Lower lobe of right lung (tissue), 2 donors: ENCODE data around the gene ZBTB44. TPM values are rescaled to one million over a fixed set of nuclear protein-coding genes. Genes with fewer than 3 reads are reported as not detected.

ENCODE experiments used
- ATAC-seq, 2 donors: fragments of 200-7000 bp; cut with Tn5 transposase; one replicate each; pipeline ENCODE4 v1.9.1; 2020 to 2022; ENCODE audit warnings: mild to moderate bottlenecking in 2 of 2, moderate library complexity in 2 of 2
- DNase-seq: peaks from one replicate; pipeline ENCODE4 v3.0.0-alpha.2; 2020
- H3K27ac ChIP-seq: fragments of 200-600 bp; one replicate; pipeline ENCODE4 v1.8.0; 2022
- H3K27me3 ChIP-seq: fragments of 200-600 bp; one replicate; pipeline ENCODE4 v1.8.0; 2022; ENCODE audit warnings: low read depth
- H3K36me3 ChIP-seq: fragments of 200-600 bp; one replicate; pipeline ENCODE4 v1.8.0; 2022; ENCODE audit warnings: mild to moderate bottlenecking
- H3K4me1 ChIP-seq: fragments of 200-600 bp; one replicate; pipeline ENCODE4 v1.8.0; 2022
- H3K4me3 ChIP-seq: fragments of 200-600 bp; one replicate; pipeline ENCODE4 v1.8.0; 2022; ENCODE audit warnings: mild to moderate bottlenecking
- H3K9me3 ChIP-seq: fragments of 200-600 bp; one replicate; pipeline ENCODE4 v1.8.0; 2022
- intact Hi-C: fragments of 100-400 bp; cut with DNase I; formaldehyde crosslinking; loops from one replicate; pipeline ENCODE4 v1.11.0; 2022
- total RNA-seq: library from RNA; stranded (reverse); fragmentation: NEBNext Ultra II Directional; extraction: Animal tissue kit (Norgen Biotek cat#: 25700); gene quantifications from one replicate; pipeline ENCODE4 v1.2.1, GENCODE V29; 2021
- TF ChIP-seq, protein P1 (sequence below): fragments of 200-600 bp; IDR thresholded peaks from one replicate; pipeline ENCODE4 v1.8.0; 2022; ENCODE audit warnings: antibody characterized with exemption, mild to moderate bottlenecking
- donor health status: DM: no; HTN: yes; CAD: no; lungs with severe emphysema.

Gene ZBTB44
- total RNA-seq, 1 donor from 2014 or later = 59.8 TPM

DNA sequence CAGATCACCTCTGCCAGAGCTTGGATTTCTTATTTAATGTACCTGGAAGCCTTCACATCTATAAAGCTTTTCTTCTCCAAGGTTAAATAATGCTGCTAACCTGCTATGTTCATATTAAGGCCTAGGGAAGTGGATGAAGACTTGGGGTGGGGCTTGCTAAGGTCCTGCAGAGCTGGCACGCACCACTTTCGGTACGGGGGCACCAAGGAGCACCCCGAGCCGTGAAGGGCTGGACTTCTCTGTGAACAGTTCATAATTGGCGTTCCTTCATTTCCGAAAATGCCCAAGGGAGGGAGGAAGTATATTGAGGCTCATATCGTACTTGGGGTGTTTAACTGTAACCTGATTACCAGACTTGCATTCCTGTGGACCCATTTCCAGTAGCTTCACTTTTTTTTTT lies 95.6 kb downstream of the ZBTB44 start:
- no peak overlapping the region for H3K4me3 ChIP-seq
- no peak for ATAC-seq
- intact Hi-C loops = no loop called here
- no peaks in the 10 kb centered on the region for H3K27me3 ChIP-seq
- TF ChIP-seq, protein P1, sequence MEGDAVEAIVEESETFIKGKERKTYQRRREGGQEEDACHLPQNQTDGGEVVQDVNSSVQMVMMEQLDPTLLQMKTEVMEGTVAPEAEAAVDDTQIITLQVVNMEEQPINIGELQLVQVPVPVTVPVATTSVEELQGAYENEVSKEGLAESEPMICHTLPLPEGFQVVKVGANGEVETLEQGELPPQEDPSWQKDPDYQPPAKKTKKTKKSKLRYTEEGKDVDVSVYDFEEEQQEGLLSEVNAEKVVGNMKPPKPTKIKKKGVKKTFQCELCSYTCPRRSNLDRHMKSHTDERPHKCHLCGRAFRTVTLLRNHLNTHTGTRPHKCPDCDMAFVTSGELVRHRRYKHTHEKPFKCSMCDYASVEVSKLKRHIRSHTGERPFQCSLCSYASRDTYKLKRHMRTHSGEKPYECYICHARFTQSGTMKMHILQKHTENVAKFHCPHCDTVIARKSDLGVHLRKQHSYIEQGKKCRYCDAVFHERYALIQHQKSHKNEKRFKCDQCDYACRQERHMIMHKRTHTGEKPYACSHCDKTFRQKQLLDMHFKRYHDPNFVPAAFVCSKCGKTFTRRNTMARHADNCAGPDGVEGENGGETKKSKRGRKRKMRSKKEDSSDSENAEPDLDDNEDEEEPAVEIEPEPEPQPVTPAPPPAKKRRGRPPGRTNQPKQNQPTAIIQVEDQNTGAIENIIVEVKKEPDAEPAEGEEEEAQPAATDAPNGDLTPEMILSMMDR = no peak
- H3K36me3 ChIP-seq = no peaks in the 10 kb centered on the region
- no peak overlapping the region for H3K27ac ChIP-seq
- no peaks in the 10 kb centered on the region for H3K4me1 ChIP-seq
- no peak for DNase-seq
- H3K9me3 ChIP-seq = no peaks in the 10 kb centered on the region

DNA sequence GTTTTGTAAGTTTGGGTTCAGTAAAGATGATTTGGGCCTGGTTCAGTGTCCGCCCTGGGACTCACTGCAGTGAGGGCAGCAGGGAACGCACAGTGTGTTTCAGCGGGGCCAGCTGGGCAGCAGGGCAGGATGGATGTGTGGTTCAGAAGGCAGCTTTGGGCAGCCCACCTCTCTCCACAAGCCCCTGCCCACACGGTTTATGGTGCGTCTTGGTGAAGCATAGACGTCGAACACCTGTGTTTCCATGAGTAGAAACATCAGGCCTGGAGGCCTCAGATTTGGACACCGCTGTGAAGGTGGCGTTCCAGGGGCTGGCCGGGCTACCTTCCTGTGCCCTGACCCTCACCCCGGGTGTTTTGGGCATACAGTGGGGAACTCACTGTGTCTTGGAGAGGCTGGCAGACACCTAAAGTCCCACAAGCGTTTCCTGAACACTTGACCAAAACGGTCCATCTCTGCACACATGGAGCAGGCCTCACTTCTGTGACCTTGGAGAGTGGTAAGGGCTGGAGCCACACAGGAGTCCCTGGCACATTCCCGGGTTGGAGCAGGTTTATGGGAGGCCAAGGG lies 96.1 kb downstream of the ZBTB44 start:
- TF ChIP-seq, protein P1 = no peak
- ATAC-seq (no peak), DNase-seq (peak; percentile 28)
- H3K4me3 ChIP-seq = no peak overlapping the region
- H3K27me3 ChIP-seq = no peaks in the 10 kb centered on the region
- H3K9me3 ChIP-seq = no peaks in the 10 kb centered on the region
- H3K4me1 ChIP-seq = no peaks in the 10 kb centered on the region
- H3K27ac ChIP-seq = no peak overlapping the region
- intact Hi-C loops = no loop called here
- no peaks in the 10 kb centered on the region for H3K36me3 ChIP-seq

DNA sequence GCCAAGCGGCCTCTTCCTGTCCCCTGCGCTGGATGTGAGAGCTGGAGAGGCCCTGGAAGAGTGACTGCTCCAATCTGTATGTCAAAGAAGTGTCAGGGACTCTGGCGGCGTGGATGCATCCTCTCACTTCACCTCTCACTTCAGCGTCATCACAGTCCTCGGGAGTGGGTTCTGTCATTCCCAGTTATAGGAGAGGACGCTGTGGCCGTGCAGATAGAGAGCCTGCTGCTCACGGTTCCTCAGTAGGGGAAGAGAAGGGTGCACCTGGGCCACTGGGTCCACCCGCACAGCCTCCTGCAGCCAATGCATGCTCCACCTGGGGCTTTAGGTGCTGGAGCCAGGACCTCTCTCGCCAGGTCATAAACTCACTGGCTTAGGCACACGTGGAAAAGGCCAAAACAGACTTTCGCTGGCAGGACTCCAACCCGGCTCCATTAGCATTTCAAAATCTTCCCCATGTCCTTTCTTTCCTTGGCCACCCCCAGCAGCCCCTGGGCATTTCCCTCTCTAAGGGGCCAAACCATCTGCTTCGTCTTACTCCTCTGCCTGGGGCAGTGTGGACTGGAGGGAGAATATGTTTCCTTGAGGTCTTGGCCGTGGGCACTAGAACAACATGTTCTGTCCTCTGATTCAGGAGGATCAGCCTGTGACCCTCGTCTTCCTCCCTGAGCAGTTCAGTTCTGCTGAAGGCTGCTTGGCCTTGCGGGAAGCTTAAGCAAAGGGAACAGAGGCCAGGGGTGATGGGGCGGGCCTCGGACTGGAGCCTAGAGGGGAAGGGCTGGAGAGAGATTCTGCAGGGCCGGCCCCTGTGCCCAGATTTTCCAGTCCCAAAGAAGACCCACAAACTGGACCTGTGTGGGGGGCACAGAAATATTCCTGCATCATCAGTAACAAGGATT lies 97.3 kb downstream of the ZBTB44 start:
- intact Hi-C loops = no loop called here
- Histone ChIP-seq H3K4me1 (peaks cover 9% of the 10 kb centered on the region), H3K9me3 (no peaks in the 10 kb centered on the region), H3K27me3 (no peaks in the 10 kb centered on the region), H3K27ac (no peak overlapping the region), H3K4me3 (no peak overlapping the region), H3K36me3 (no peaks in the 10 kb centered on the region)
- TF ChIP-seq, protein P1 = no peak
- ATAC-seq = no peak
- peak; percentile 28 for DNase-seq

DNA sequence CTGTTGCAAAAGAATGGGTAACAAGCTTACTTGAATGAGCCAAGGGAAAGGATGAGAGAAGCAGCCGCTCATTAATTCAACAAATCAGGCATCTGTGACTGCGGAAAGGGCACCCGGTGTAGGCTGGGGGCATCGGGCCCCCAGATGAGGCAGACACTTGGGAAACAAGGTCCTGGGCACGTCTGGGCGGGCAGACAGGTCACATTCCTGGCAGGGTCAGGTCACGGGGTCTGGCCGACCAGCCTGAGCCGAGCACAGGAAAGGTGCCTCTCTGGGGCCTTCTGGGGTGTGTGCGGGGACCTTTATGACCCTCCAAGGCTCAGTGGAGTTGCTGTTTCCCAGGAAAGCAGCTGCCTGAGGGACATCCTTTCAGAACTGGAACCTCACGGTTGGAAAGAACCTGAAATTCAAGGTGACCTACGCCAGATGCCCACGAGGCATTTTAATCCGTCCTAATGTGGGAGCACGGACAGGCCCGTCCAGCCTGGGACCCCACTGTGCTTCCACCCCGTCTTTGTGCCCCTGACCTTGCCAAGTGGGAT lies 98.1 kb downstream of the ZBTB44 start:
- no peak for ATAC-seq
- TF ChIP-seq, protein P1 = no peak
- intact Hi-C loops = no loop called here
- peak; percentile 37 for DNase-seq
- Histone ChIP-seq H3K27me3 (no peaks in the 10 kb centered on the region), H3K4me3 (no peak overlapping the region), H3K4me1 (peaks cover 9% of the 10 kb centered on the region), H3K36me3 (no peaks in the 10 kb centered on the region), H3K9me3 (no peaks in the 10 kb centered on the region), H3K27ac (no peak overlapping the region)

DNA sequence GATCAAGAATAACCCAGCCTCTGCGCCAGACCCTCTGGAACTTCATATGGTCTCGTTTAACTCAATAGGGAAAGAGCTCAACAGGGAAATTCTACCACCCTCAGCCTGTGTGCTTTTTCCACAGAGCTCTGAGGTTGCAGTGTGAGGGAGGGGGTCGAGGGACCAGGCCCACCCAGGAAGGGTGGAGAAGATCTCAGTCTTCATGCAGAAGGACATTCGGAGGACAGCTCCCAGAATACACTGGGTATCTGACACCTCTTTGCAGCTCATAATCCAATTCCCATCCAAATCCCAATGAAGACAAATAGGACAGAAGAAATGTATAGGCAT lies 98.5 kb downstream of the ZBTB44 start:
- intact Hi-C loops = no loop called here
- ATAC-seq (no peak), DNase-seq (no peak)
- Histone ChIP-seq H3K4me1 (peaks cover 9% of the 10 kb centered on the region), H3K4me3 (no peak overlapping the region), H3K27ac (no peak overlapping the region), H3K36me3 (no peaks in the 10 kb centered on the region), H3K27me3 (no peaks in the 10 kb centered on the region), H3K9me3 (no peaks in the 10 kb centered on the region)
- TF ChIP-seq, protein P1 = no peak
